Measurements from ENCODE around the gene SCCPDH. TPM values are rescaled to one million over a fixed set of nuclear protein-coding genes. Genes with fewer than 3 reads are reported as not detected.

Gene SCCPDH
- total and polyA plus RNA-seq, 5 experiments from 2014 or later = 11.3 to 36.8 (median 31.3) TPM

- no peak for ATAC-seq
- peaks cover 9 to 80% (median 28%) of the 10 kb centered on the region in 3 donors for H3K36me3 Mint-ChIP-seq
Observed at GRCh38 chr1:246765521-246765920, 41.3 kb downstream of the SCCPDH start.

DNA sequence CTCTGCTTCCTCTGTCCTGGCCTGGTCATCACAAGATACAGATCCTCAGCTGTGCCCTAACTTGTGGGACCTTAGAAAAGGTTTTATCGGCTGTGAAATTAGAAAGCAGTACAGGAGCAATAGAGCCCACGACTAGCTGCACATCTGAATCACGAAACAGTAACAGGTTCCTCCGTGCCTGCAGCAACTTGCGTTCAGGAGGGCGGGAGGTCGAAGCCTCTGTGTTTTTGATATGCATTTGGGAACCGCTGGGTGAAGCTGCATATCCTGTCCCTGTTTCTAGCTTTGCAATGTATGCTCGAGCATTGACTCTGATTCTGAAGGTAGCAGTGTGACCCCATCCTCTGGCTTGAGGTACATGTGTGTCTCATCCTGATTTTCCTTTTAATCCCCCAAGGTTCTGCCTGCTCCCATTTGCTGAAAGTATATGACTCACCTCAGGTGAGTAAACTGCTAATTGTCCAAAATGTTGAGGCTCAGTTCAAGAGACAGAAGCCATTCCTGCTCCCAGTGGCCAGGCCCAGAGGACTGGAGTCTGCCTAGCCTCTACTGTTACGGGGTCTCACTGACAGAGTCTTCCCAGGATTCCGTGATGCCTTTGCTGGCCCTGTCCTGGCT, 44.3 kb downstream of the SCCPDH start:
- POLR2A ChIA-PET = interaction anchor here (0.7 kb wide), 1 partner anchor 20 kb away, joined by 5 read pairs; no protein-coding TSS in a partner anchor
- Mint-ChIP-seq H3K27ac (peak overlapping the region in 1 of 10 donors; percentile 45), H3K9me3 (no peaks in the 10 kb centered on the region), H3K4me1 (peaks cover 0 to 2% (median 0%) of the 10 kb centered on the region in 4 donors), H3K27me3 (no peaks in the 10 kb centered on the region), H3K4me3 (no peak overlapping the region), H3K36me3 (peaks cover 4 to 72% (median 18%) of the 10 kb centered on the region in 3 donors)
- ATAC-seq = no peak
- no peak for DNase-seq

More at GRCh38 chr1:246765521-246765920, 41.3 kb downstream of the SCCPDH start:
- Mint-ChIP-seq H3K4me1 (peaks cover 0 to 2% (median 0%) of the 10 kb centered on the region in 4 donors), H3K9me3 (no peaks in the 10 kb centered on the region), H3K27ac (no peak overlapping the region), H3K4me3 (no peak overlapping the region), H3K27me3 (no peaks in the 10 kb centered on the region)
- POLR2A ChIA-PET = no interaction called here
- DNase-seq = no peak

DNA sequence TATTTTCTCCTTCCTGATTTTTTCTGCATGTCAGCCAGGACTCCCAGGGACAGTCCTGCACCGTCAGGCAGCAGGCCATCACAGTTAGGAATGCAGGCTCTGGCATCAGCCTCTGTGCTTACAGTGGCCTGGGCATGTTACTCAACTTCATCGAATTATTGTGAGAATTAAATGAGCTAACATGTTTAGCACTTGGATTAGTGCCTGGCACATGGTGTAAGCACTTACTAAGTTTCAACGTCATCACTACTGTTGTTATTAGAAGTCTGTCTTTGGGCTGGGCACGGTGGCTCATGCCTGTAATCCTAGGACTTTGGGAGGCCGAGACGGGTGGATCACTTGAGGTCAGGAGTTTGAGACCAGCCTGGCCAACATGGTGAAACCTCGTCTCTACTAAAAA, 45.1 kb downstream of the SCCPDH start:
- no peaks in the 10 kb centered on the region for H3K9me3 Mint-ChIP-seq
- ATAC-seq = no peak
- no peak overlapping the region for H3K27ac Mint-ChIP-seq
- peaks cover 4 to 69% (median 16%) of the 10 kb centered on the region in 3 donors for H3K36me3 Mint-ChIP-seq
- H3K4me3 Mint-ChIP-seq = no peak overlapping the region
- DNase-seq = no peak
- H3K27me3 Mint-ChIP-seq = no peaks in the 10 kb centered on the region
- H3K4me1 Mint-ChIP-seq = peaks cover 0 to 2% (median 0%) of the 10 kb centered on the region in 4 donors
- POLR2A ChIA-PET = no interaction called here

DNA sequence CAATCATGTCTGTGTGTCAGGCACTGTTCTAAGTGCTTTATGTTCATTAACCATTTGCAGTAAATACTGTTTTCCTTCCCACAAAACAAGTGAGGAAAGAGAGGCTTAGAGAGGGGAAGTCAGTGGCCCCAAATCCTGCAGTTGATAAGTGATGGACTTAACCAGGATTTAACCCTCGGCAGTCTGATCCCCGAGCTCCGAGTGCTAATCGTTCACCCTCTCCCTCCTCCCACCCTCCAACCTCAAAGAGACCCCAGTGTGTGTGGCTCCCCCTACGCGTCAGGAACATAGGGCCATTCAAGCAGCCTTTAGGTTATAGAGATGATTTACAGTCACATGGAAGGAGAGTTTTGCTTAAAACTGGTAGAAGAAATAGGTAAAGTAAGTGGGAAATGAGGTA, 47.2 kb downstream of the SCCPDH start:
- Mint-ChIP-seq H3K9me3 (no peaks in the 10 kb centered on the region), H3K36me3 (peaks cover 4 to 72% (median 25%) of the 10 kb centered on the region in 3 donors), H3K4me3 (no peak overlapping the region), H3K4me1 (peaks cover 0 to 4% (median 0%) of the 10 kb centered on the region in 4 donors), H3K27me3 (no peaks in the 10 kb centered on the region), H3K27ac (no peak overlapping the region)
- ATAC-seq = no peak
- DNase-seq = no peak
- POLR2A ChIA-PET = no interaction called here

DNA sequence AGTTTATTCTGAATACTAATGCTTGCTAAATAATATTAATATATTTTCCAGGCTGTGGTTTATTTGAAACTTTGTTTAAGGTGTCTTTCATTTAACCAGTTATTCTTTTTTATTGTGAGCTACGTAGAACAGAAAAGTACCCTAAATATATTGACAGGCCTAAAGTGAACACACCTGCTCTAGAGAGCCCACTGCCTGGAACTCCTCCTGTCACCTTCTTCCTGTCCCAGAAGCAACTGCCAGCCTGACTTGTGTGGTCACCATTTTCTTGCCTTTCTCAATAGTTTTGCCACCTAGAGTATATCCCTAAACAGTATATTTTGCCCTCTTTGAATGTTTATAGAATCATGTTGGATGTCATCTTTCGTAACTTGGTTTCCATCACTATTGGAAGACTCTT, 48.5 kb downstream of the SCCPDH start:
- DNase-seq (no peak), ATAC-seq (no peak)
- H3K4me3 Mint-ChIP-seq = no peak overlapping the region
- no peaks in the 10 kb centered on the region for H3K9me3 Mint-ChIP-seq
- H3K27me3 Mint-ChIP-seq = no peaks in the 10 kb centered on the region
- peaks cover 0 to 4% (median 0%) of the 10 kb centered on the region in 4 donors for H3K4me1 Mint-ChIP-seq
- peaks cover 4 to 70% (median 26%) of the 10 kb centered on the region in 3 donors for H3K36me3 Mint-ChIP-seq
- no peak overlapping the region for H3K27ac Mint-ChIP-seq
- POLR2A ChIA-PET = no interaction called here

DNA sequence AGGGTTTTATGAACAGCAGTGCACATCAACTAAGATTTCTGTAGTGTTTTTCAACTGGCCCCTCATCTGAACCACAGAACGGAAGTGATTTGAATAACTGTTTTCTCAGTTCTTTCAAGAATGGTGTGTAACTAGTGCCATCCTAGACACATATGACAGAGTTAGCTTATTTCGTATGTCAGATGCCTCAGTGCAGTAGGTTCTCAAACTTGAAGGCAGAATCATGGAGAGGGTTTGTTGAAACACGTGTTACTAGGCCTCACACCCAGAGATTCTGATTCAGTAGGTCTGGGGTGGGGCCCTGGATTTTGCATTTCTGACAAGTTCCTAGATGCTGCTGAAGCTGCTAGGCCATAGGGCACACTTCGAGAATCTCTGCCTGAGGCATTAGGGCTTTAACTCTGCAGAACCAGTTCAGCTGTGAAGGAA, 49.0 kb downstream of the SCCPDH start:
- H3K27me3 Mint-ChIP-seq = no peaks in the 10 kb centered on the region
- DNase-seq (no peak), ATAC-seq (no peak)
- H3K9me3 Mint-ChIP-seq = no peaks in the 10 kb centered on the region
- H3K4me1 Mint-ChIP-seq = peaks cover 0 to 4% (median 0%) of the 10 kb centered on the region in 4 donors
- peaks cover 4 to 69% (median 26%) of the 10 kb centered on the region in 3 donors for H3K36me3 Mint-ChIP-seq
- H3K27ac Mint-ChIP-seq = peak overlapping the region in 1 of 10 donors; percentile 55
- POLR2A ChIA-PET = no interaction called here
- H3K4me3 Mint-ChIP-seq = no peak overlapping the region

DNA sequence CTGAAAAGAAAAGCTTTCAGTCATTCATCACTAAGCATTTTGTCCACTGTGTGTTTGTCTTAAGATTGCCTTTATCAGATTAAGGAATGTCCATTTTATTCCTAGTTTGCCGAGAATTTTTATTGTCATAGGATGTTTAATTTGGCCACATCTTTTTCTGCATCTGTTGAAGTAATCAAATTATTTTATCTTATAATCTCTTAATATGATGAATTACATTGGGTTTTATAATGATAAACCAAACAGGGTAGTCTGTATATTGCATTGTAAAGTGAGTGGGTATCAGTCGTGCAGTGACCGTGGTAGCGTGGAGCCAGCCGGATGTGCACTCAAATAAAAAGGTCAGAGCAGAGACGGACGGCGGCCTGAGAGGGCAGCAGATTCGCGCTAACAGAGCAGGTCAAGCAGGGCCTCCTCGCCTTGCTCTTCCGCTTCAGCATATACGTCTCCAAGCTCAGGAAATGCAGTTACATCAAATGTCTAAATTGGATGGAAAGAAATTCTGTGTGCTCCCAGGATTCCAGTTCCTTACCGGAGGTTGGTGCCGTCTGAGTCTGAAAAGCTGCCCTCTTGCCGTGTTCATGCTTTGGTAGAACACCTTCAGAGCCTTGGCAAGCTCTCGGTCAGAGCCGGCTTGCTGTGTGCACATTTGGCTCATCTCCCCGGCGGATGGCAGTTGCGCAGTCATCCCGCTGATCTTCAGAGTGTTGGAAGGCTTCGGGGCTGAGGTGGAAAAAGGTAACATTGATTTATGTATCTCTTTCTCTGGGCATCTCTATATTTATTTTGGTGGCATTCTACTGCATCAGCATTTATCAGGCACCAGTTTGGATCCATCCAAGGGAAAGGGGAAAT, 51.5 kb downstream of the SCCPDH start:
- peaks cover 4 to 48% (median 22%) of the 10 kb centered on the region in 3 donors for H3K36me3 Mint-ChIP-seq
- no peaks in the 10 kb centered on the region for H3K9me3 Mint-ChIP-seq
- no peaks in the 10 kb centered on the region for H3K27me3 Mint-ChIP-seq
- peaks cover 0 to 4% (median 0%) of the 10 kb centered on the region in 4 donors for H3K4me1 Mint-ChIP-seq
- H3K4me3 Mint-ChIP-seq = no peak overlapping the region
- no peak for ATAC-seq
- POLR2A ChIA-PET = no interaction called here
- no peak for DNase-seq
- H3K27ac Mint-ChIP-seq = no peak overlapping the region

DNA sequence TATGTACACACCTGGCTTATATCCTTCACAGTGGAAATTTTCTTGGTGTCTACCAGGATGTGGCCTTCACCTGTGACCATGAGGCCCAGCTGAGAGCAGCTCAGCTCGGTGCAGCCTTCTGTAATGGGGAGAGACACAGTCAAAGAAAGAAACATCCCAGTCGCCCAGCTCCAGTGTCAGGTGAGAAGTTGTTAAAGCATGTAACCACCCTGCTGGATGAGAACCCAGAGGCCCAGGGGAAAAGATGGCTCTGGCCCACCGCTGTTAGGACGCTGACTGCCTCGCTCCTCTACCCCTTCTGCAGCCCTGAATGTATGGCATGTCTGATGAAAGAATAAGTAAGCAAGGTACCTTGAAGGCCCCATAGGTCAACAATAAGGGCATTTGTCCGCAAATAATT, 52.7 kb downstream of the SCCPDH start:
- Mint-ChIP-seq H3K36me3 (peaks cover 4 to 43% (median 22%) of the 10 kb centered on the region in 3 donors), H3K4me3 (no peak overlapping the region), H3K27ac (no peak overlapping the region), H3K9me3 (no peaks in the 10 kb centered on the region), H3K27me3 (no peaks in the 10 kb centered on the region), H3K4me1 (peaks cover 0 to 6% (median 2%) of the 10 kb centered on the region in 4 donors)
- DNase-seq (no peak), ATAC-seq (no peak)
- POLR2A ChIA-PET = no interaction called here

- POLR2A ChIA-PET = no interaction called here
- DNase-seq (no peak), ATAC-seq (no peak)
- no peak overlapping the region for H3K4me3 Mint-ChIP-seq
- no peaks in the 10 kb centered on the region for H3K27me3 Mint-ChIP-seq
- peaks cover 11 to 18% (median 13%) of the 10 kb centered on the region in 4 donors for H3K4me1 Mint-ChIP-seq
- no peaks in the 10 kb centered on the region for H3K9me3 Mint-ChIP-seq
- H3K36me3 Mint-ChIP-seq = peaks cover 0 to 31% (median 16%) of the 10 kb centered on the region in 3 donors
- H3K27ac Mint-ChIP-seq = peak overlapping the region in 1 of 10 donors; percentile 34
Observed at GRCh38 chr1:246778663-246779062, 54.5 kb downstream of the SCCPDH start.

- Mint-ChIP-seq H3K4me1 (peaks cover 10 to 27% (median 21%) of the 10 kb centered on the region in 4 donors), H3K36me3 (peaks cover 0 to 24% (median 10%) of the 10 kb centered on the region in 3 donors), H3K9me3 (no peaks in the 10 kb centered on the region), H3K27ac (peak overlapping the region in 1 of 10 donors; percentile 71), H3K27me3 (no peaks in the 10 kb centered on the region), H3K4me3 (no peak overlapping the region)
- no peak for ATAC-seq
- no peak for DNase-seq
- POLR2A ChIA-PET = no interaction called here
Observed at GRCh38 chr1:246779561-246780175, 55.5 kb downstream of the SCCPDH start.

DNA sequence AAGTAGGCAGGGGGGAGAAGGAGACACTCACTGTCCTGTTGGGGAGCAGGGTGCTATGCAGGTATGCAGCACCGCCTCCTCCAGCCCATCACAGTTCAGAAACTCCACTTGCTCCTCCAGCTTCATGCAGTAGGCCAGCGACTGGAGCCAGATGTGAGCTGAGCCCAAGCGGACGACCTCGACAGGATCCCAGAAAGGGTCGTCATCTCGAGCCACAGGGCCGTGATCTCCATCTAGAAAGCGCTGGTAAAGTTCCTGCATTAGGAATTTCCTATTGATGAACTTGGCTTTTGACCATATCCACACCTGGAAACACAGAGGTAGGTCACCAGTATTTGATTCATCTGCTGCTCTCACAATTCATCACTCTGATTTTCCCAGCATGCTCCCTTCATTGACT, 56.1 kb downstream of the SCCPDH start:
- peak overlapping the region in 2 of 10 donors; percentile 26 to 71 for H3K27ac Mint-ChIP-seq
- peaks cover 12 to 33% (median 27%) of the 10 kb centered on the region in 4 donors for H3K4me1 Mint-ChIP-seq
- POLR2A ChIA-PET = no interaction called here
- H3K9me3 Mint-ChIP-seq = no peaks in the 10 kb centered on the region
- H3K4me3 Mint-ChIP-seq = no peak overlapping the region
- H3K36me3 Mint-ChIP-seq = peaks cover 0 to 19% (median 10%) of the 10 kb centered on the region in 3 donors
- DNase-seq (no peak), ATAC-seq (no peak)
- no peaks in the 10 kb centered on the region for H3K27me3 Mint-ChIP-seq

DNA sequence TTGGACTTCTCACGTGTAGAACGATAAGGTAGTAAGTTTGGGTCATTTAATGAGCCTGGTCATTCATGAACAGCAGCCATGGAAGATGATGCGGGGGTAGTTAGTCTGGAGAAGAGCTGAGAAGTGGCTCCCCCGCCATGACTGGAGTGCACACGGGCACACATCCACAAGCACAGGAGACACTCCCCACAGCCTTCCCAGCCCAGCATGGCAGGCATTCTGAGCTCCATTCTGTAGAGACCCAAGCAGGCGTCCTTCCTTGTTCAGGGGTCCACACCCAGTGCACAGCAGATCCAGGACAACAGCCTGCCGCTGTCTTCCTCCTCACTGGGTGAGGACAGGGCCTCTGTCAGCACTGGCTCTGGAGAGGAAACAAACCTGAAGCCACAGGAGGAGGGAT, 57.0 kb downstream of the SCCPDH start:
- DNase-seq = no peak
- POLR2A ChIA-PET = no interaction called here
- Mint-ChIP-seq H3K9me3 (peaks cover 0 to 2% (median 0%) of the 10 kb centered on the region in 9 donors), H3K27me3 (no peaks in the 10 kb centered on the region), H3K4me3 (no peak overlapping the region), H3K36me3 (peaks cover 0 to 10% (median 6%) of the 10 kb centered on the region in 3 donors), H3K4me1 (peaks cover 12 to 40% (median 28%) of the 10 kb centered on the region in 4 donors), H3K27ac (peak overlapping the region in 4 of 10 donors; percentile 18 to 58 (median 36))
- no peak for ATAC-seq

Data from naive thymus-derived CD8-positive, alpha-beta T cell (primary cell).